ENCODE results near the gene KCNT1. TPM values are rescaled to one million over a fixed set of nuclear protein-coding genes. Genes with fewer than 3 reads are reported as not detected.
"Not testable (repeated sequence)": the region's sequence is repeated elsewhere in the genome, so short reads cannot be mapped to it uniquely, and the experiment has no call there.

KCNT1 gene
- polyA plus RNA-seq, 1 donor: 11.0 TPM

GRCh38 chr9:135672786-135673185 is 29.2 kb upstream of the KCNT1 start:
- not testable (repeated sequence) for DNase-seq (ENCODE audit: low read depth)

- no peak for DNase-seq (ENCODE audit: low read depth)
These were observed 28.0 kb upstream of the KCNT1 start for GRCh38 chr9:135673941-135674340.

GRCh38 chr9:135674977-135675376 is 27.0 kb upstream of the KCNT1 start:
- no peak for DNase-seq (ENCODE audit: low read depth)

- no peak for DNase-seq (ENCODE audit: low read depth)
These were observed 25.1 kb upstream of the KCNT1 start for GRCh38 chr9:135676891-135677290.

- no peak for DNase-seq (ENCODE audit: low read depth)
These were observed 24.3 kb upstream of the KCNT1 start for GRCh38 chr9:135677641-135678168.

- no peak for DNase-seq (ENCODE audit: low read depth)
These were observed 23.6 kb upstream of the KCNT1 start for GRCh38 chr9:135678236-135679017.

GRCh38 chr9:135680056-135680455 is 21.9 kb upstream of the KCNT1 start:
- no peak for DNase-seq (ENCODE audit: low read depth)

- no peak for DNase-seq (ENCODE audit: low read depth)
These were observed 20.8 kb upstream of the KCNT1 start for GRCh38 chr9:135681161-135681560.

GRCh38 chr9:135683401-135684034 is 18.5 kb upstream of the KCNT1 start:
- no peak for DNase-seq (ENCODE audit: low read depth)

GRCh38 chr9:135684691-135685090 is 17.3 kb upstream of the KCNT1 start:
- DNase-seq (ENCODE audit: low read depth): no peak

- DNase-seq (ENCODE audit: low read depth): no peak
These were observed 14.8 kb upstream of the KCNT1 start for GRCh38 chr9:135687216-135687615.

GRCh38 chr9:135689011-135689410 is 13.0 kb upstream of the KCNT1 start:
- DNase-seq (ENCODE audit: low read depth): no peak

- DNase-seq (ENCODE audit: low read depth): no peak
These were observed 11.0 kb upstream of the KCNT1 start for GRCh38 chr9:135690836-135691570.

GRCh38 chr9:135692410-135692809 is 9.6 kb upstream of the KCNT1 start:
- no peak for DNase-seq (ENCODE audit: low read depth)

GRCh38 chr9:135693265-135693664 is 8.7 kb upstream of the KCNT1 start:
- no peak for DNase-seq (ENCODE audit: low read depth)

- DNase-seq (ENCODE audit: low read depth): no peak
These were observed 8.2 kb upstream of the KCNT1 start for GRCh38 chr9:135693771-135694170.

GRCh38 chr9:135694414-135694813 is 7.6 kb upstream of the KCNT1 start:
- no peak for DNase-seq (ENCODE audit: low read depth)

- DNase-seq (ENCODE audit: low read depth): no peak
These were observed 6.9 kb upstream of the KCNT1 start for GRCh38 chr9:135695036-135695435.

GRCh38 chr9:135695642-135696041 is 6.3 kb upstream of the KCNT1 start:
- no peak for DNase-seq (ENCODE audit: low read depth)

- no peak for DNase-seq (ENCODE audit: low read depth)
These were observed 5.5 kb upstream of the KCNT1 start for GRCh38 chr9:135696446-135696845.

- DNase-seq (ENCODE audit: low read depth): no peak
These were observed 4.8 kb upstream of the KCNT1 start for GRCh38 chr9:135697226-135697625.

- no peak for DNase-seq (ENCODE audit: low read depth)
These were observed 3.7 kb upstream of the KCNT1 start for GRCh38 chr9:135698236-135698635.
